NCI-H526 treated with DMSO at 0.1 percent for 48 hours (cell line): ENCODE data around the gene PBX2.
"Not testable (repeated sequence)": the region's sequence is repeated elsewhere in the genome, so short reads cannot be mapped to it uniquely, and the experiment has no call there.

Experiments
- DNase-seq: peaks from one replicate; lab custom pipeline; 2025; lab: John Stamatoyannopoulos, UW

The PBX2 gene

GRCh38 chr6:32202186-32202585, 12.2 kb upstream of the PBX2 start:
- DNase-seq: no peak

- no peak for DNase-seq
Measured at GRCh38 chr6:32200711-32201475, 10.9 kb upstream of the PBX2 start.

- no peak for DNase-seq
Measured at GRCh38 chr6:32198866-32199265, 8.9 kb upstream of the PBX2 start.

GRCh38 chr6:32198345-32198696, 8.3 kb upstream of the PBX2 start:
- no peak for DNase-seq

GRCh38 chr6:32196682-32197616, 6.9 kb upstream of the PBX2 start:
- DNase-seq: no peak

- DNase-seq: peak; percentile 72
Measured at GRCh38 chr6:32195902-32196681, 6.1 kb upstream of the PBX2 start.

- peak; percentile 97 for DNase-seq
Measured at GRCh38 chr6:32195652-32195901, 5.6 kb upstream of the PBX2 start.

GRCh38 chr6:32194825-32195651, 5.0 kb upstream of the PBX2 start:
- no peak for DNase-seq

- no peak for DNase-seq
Measured at GRCh38 chr6:32194388-32194787, 4.4 kb upstream of the PBX2 start.

GRCh38 chr6:32193096-32193495, 3.1 kb upstream of the PBX2 start:
- not testable (repeated sequence) for DNase-seq

- DNase-seq: no peak
Measured at GRCh38 chr6:32192608-32193039, 2.6 kb upstream of the PBX2 start, which contains the start of gene GPSM3. Gene GPSM3, minus strand, starts transcription at chr6:32192643. Its CDS starts 130 bp downstream, at chr6:32192513.

- no peak for DNase-seq
Measured at GRCh38 chr6:32191696-32192607, 1.9 kb upstream of the PBX2 start.

- DNase-seq: no peak
Measured at GRCh38 chr6:32190911-32191677, 1.1 kb upstream of the PBX2 start.

GRCh38 chr6:32189742-32190053, 304 bp downstream of the PBX2 start:
- DNase-seq: no peak

- DNase-seq: no peak
Measured at GRCh38 chr6:32189069-32189741, 797 bp downstream of the PBX2 start.

GRCh38 chr6:32188381-32189068, 1.5 kb downstream of the PBX2 start:
- no peak for DNase-seq

- DNase-seq: not testable (repeated sequence)
Measured at GRCh38 chr6:32187725-32188380, 2.1 kb downstream of the PBX2 start.

- no peak for DNase-seq
Measured at GRCh38 chr6:32187009-32187709, 2.8 kb downstream of the PBX2 start.
